Hepatocyte (in vitro differentiated cells): ENCODE measurements around the gene PHACTR3.

ENCODE experiments used
- EZH2phosphoT487 ChIP-seq: fragments of 200-600 bp; sonication (generic); IDR thresholded peaks from one replicate; pipeline ENCODE4 v1.6.1; 2018; ENCODE audit warnings: antibody characterized with exemption, mild to moderate bottlenecking, low read depth, moderate library complexity; ENCODE audit not compliant: unreplicated experiment, severe bottlenecking
- TF ChIP-seq, protein P1 (sequence below): fragments of 200-600 bp; sonication (generic); IDR thresholded peaks from 2 replicates; pipeline ENCODE4 v1.5.1; 2016; ENCODE audit warnings: antibody characterized with exemption, mild to moderate bottlenecking; ENCODE audit not compliant: poor library complexity

DNA sequence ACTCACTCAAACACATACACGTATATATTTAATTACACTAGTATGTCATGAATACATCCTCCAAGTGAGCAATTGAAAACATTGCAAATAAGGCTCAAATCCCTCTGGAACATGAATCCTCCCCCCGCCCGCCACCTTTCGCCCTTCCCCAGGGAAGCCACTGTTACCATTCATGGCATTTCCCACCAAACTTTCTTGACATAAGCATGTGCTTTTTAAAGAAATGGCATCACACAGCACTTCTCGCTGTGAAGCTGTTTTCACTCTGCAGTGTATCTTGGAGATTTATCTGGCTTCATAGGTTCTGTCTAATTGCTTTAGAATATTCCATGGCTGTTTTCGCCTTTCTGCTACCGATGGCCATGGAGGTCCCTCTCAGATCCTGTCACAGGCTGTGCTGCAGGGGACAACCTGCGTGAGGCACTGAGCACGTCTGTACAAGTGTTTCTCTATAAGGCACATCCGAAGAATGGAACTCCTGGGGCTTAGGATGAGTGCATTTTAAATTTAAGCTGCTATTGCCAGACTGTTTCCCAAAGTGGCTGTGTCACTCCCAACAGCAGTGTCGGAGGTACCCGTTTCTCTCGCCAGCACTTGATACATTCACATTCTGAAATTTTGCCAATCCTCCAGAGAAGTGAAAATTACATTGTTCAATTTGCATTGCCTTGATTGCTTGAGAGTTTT lies 22.2 kb upstream of the PHACTR3 start:
- TF ChIP-seq, protein P1, sequence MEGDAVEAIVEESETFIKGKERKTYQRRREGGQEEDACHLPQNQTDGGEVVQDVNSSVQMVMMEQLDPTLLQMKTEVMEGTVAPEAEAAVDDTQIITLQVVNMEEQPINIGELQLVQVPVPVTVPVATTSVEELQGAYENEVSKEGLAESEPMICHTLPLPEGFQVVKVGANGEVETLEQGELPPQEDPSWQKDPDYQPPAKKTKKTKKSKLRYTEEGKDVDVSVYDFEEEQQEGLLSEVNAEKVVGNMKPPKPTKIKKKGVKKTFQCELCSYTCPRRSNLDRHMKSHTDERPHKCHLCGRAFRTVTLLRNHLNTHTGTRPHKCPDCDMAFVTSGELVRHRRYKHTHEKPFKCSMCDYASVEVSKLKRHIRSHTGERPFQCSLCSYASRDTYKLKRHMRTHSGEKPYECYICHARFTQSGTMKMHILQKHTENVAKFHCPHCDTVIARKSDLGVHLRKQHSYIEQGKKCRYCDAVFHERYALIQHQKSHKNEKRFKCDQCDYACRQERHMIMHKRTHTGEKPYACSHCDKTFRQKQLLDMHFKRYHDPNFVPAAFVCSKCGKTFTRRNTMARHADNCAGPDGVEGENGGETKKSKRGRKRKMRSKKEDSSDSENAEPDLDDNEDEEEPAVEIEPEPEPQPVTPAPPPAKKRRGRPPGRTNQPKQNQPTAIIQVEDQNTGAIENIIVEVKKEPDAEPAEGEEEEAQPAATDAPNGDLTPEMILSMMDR = no peak
- no peak for TF ChIP-seq EZH2phosphoT487
